ENCODE data around the gene CERS6.
"Not testable (repeated sequence)": the region's sequence is repeated elsewhere in the genome, so short reads cannot be mapped to it uniquely, and the experiment has no call there.

The CERS6 gene

DNA sequence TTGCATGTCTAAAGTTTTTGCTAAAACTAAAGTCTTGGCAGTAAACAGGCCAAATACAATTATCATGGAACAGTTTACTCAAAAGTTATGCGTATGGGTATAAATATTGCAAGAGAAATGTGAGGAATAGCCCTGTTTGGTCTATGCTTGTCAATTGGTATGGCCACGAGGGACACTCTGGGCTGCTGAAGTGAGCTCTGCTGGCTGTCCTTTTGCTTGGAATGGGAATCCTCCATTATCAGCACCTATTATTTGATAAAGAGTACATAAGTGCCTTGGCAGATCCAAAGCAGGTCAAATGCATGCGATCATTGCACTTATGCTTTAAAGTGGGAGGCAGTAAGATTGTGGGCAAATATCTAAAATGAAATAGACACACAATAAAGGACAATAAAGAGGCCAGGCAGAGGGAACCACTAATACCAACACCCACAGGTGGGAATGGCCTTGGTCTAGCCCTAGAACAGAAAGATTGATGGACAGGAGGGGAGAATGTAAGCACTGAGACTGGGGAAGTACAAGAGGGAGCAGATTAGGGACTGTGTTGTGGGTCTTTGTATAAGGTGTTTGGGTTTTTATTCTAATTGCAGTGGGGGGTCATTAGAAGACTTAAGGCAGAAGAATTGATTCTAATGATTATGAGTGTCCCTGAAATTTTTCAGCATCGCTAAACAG lies 286.3 kb downstream of the CERS6 start:
- DNase-seq = no peak

DNA sequence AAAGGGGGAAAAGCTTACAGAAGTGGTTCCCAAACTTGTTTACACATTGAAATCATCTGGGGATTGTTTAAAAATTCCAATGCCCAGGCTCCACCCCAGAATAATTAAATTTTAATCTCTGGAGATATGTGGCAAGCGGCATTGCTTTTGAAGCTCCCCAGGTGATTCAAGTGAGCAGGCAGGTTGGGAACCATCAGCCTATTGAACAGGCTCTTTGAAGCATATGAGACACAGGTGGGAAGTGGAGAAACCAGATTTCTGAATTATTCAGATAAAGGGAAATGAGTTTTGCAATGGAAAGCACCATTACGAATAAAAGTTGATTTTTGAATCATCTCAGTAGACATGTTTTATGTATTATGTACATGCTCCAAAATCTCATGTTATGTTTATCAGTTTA lies 288.8 kb downstream of the CERS6 start:
- DNase-seq = no peak

DNA sequence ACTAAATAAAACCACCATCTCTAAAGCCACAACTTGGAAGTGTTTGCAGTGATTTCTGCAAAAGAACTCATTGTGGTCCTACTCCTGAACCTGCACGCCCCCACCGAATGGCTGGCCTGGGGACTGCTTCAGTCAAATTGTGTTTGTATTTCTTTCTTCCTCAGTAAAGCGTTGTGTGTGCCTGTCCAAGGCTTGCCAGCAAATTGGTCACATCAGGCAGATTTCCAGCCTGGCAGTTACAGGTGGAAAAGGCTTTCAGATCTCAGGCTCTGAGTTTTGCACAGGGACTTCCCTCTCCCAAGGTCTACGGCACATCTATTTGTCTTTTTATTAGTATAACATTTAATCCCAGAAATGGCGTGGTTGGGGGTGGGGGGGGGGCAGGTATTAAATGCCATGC lies 292.4 kb downstream of the CERS6 start:
- DNase-seq = no peak

DNA sequence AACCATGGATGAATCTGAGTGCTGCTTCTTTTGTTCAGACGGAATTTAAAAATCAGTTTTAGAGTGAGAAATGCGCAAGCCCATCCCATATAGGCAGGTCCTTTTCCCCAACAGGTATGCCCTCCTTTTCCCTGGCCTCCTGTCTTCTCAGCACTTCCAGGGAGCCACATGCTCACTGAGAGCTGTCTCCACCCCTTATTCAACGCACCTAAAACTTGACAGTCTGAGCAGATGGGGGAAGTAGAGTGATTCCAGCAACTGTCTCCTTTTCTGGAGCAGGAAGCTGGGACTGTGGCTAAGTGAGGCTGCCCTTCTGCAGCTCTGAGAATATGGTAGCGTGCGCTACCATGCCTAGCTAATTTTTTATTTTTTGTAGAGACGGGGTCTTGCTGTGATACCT lies 293.2 kb downstream of the CERS6 start:
- DNase-seq = no peak

DNA sequence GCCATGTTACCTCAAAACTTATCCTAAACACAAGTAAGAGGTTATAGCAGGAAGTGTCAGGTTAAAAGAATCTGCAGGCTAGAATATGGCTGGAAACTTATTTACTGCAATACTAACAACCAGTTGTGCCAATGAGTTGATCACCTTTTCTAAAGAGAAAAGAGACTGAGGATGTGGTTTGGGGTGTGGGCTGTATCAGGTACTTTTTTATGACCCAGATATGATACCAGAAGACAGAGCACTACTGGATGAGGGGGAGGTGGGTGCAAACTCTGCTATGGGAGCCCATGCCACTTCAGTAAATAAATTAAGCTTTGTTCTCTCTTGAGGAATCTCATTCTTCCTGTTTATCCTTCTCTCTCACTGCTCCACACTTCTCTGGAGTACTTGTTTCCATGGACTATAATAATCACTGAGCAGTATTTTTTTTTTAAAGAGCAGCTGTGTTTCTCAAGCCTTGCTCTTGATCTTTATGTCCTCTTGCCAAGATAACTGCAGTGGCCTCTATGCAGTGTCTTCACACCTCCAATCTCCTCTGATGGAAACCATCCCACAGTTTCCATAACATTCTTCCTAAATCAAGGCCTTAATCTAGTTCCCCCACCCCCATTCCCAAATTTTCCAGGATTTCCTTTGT lies 295.1 kb downstream of the CERS6 start:
- no peak for DNase-seq

DNA sequence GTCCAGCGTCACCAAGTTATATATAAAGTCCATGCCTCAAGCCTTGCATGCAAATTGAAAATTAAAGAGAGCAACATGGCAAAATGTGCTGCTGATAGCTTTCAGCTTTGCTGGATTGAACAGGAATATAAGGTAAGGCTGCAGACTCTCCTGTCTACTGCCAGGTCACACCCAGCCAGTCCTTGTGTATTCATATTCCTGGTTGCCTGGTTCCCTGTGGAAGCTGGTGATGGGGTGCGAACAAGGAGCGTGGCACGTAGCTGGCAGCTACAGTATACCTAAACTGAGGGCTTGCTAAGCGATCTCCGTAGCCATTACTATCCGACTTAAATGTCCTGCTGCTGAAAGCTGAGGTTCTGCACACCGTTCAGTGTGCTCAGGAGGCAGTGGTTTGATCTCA lies 296.3 kb downstream of the CERS6 start:
- DNase-seq = no peak

DNA sequence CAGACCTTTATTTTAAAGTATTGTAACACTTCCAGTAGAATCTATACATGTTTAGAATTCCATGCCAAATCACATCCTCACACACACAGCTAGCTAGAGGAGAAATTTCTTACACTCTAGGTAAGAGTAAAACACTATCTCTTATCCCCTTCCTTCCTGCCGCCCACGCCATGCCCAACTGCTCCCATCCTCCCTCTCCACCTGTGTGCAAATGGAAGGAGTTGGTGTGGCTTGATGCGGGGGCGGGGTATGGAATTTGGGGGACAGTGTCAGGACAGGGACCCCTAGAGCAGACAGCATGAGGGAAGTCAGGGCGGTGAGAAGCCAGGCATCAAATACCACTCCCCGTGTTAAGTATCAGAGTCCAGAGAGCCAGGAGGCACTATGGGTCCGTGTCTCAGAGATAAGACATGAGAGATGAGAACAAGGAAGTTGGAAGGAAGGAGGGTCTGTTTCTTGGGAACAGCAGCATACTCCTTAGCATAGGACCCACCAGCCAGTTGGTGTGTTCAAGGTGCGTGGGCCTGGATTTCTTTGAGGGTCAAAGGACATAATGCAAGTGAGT lies 297.8 kb downstream of the CERS6 start:
- DNase-seq = no peak

DNA sequence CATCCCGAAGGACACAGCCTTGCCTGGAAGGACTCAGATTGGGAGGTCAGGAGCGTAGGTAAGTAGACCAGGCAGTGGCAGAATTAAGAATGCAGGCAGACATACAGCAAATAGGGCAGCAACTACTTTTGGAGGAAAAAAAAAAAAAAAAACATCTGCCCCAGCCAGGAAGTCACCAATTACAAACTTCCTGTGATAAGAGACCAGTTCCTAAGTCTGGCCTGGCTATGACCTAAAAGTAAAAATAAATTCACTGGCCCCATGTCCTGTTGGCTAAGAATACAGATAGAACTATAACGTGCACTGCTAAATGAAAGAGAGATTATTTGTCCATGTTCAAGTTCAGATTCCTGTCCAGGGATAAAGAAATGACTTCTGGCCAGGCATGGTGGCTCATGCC lies 301.2 kb downstream of the CERS6 start:
- DNase-seq = no peak

DNA sequence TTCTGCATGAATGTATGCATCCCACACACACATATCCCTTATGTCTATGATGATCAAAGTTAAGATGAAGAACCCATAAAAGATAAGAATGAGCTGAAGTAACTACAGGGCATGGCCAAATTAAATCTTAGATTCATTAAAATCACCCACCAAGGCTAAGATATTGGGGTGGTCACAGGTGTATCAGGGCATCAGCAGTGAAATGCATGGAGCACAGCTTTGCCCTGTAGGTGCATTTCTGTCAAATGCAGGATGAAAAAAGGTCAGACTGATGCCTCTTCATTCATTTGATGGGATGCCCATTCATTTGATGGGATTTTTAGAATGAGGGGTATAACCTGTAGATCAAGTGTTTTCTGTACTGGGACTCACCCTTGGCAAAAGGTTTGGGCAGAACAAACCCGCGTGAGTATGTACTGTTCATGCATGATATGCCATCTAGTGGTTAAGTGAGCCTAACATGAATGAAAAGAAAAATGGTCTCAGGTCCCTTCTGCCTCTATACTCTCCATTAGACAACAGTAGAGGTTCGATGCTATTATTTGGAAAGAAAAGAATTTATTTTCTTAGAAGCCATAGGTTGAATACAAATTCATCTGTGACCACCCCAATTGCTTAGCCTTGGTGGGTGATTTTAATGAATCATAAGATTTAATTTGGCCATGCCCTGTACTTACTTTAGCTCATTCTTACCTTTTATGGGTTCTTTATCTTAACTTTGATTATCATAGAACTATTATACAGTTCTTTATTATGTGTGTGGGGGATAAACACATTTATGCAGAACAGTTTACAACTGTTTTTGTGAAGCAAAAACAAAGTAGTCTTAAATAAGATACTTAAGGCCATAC lies 303.1 kb downstream of the CERS6 start:
- no peak for DNase-seq

DNA sequence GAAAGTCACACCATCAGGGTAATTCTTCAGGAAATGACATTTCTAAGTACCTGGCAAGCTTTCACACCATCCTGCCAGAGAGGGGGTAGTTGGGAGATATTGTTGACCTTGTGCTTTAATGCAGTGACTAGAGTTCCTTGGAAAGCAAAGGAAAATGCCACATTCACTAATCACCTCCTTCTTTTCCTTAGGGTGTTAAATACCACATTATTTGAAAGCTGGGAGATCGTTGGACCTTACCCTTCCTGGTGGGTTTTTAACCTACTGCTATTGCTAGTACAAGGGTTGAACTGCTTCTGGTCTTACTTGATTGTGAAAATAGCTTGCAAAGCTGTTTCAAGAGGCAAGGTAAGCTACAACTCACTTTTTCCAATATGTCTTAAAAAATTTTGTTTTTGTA lies 309.3 kb downstream of the CERS6 start:
- DNase-seq = no peak

DNA sequence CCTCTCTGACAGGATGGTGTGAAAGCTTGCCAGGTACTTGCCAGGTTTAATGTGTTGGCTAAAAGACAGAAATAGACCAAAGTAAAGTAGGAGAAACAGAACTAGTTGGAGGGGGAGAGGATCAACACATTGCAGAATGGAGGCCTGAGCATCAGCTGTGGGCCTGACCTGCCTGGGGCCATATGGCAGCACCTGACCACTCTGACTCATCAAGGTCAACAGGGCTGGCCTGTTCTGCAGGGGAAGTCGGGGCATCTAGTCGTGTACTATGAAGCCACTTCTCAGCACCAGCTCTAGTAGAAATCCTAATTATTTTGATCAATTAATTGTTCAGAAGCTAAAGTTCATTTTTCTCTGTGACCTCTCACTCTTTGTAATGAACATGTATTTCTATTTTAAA lies 310.5 kb downstream of the CERS6 start:
- DNase-seq = no peak

DNA sequence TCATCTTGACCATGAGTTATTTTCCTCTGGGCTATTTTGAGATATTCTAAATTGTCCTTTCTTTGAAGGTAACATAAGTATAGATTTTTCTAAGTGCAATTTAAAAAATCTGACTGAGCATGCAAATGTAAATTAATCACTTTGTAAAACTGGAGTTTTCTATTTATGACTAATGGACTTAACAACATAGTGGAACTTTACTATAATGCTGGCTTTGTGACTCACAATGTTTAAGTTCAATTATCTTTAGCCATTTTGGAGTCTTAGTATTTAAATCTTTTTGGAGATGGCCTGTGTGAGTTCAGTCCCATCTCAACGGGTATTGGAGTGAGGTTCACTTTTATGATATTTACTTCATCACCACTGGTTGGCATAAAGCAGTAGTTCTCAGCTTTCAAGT lies 311.2 kb downstream of the CERS6 start:
- DNase-seq = no peak

DNA sequence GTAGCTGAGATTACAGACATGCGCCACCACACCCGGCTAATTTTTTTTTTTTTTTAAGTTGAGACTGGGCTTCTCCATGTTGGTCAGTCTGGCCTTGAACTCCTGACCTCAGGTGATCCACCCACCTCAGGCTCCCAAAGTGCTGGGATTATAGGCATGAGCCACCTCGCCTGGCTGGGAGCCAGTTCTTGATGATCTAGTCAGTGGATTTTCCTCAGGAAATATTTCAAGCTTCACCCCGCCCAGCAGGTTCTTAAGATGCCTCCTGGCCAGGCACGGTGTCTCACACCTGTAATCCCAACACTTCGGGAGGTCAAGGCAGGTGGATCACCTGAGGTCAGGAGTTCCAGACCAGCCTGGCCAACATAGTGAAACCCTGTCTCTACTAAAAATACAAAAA lies 312.3 kb downstream of the CERS6 start:
- DNase-seq = not testable (repeated sequence)

DNA sequence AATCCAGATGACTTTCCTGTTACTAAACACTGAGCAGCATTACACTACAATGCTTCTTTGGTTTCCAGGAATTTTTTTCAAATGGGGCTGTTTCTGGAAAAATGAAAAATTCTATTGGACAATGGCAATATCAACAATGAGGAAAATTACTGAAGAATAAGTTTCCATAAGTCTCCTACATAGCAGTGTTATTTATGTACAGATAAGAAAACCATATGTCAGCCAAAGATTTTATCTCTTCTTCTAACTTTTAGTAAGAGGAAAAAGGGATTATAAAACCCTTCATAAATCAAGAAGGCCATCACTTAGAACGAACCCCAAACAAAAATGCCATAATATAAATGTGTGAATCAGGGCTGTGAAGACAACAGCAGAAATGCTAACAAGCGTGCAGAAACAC lies 314.7 kb downstream of the CERS6 start:
- DNase-seq = no peak

DNA sequence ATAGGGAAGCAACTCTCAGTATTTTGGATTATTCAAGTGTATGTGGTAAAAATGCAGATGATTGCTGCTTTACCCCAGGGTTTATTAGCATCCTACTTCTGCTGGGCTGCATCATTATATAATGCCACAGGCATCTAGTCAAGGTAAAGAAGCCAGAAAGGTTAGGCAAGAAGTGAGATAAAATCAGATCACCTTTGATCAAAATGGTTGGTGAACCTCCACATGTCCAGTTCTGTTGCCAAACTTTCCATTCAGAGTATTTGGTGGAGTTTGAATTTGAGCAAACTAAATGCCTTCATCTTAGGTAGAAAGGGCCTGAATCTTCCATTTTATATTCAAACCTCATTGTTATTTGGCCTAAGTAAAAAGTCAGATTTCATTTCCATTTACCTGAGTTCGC lies 316.6 kb downstream of the CERS6 start:
- no peak for DNase-seq

DNA sequence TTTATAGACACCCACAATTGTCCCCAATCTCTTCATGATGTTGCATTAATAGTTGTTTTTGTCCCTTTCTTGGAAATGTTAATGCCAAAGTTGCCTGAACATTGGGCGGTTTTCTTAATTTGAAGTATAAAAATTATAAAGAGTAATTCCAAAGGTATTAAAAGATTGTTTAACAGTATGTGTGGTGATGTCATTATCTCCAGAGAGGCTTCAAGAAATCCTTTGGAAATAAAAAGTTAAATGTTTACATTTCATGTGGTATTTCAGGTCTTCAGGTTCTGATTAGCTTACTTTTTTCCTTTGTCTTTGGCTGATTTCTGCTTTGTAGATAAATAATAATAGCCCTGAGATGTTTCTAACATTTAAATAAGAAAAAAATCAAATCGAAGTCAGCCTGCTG lies 317.1 kb downstream of the CERS6 start:
- no peak for DNase-seq

DNA sequence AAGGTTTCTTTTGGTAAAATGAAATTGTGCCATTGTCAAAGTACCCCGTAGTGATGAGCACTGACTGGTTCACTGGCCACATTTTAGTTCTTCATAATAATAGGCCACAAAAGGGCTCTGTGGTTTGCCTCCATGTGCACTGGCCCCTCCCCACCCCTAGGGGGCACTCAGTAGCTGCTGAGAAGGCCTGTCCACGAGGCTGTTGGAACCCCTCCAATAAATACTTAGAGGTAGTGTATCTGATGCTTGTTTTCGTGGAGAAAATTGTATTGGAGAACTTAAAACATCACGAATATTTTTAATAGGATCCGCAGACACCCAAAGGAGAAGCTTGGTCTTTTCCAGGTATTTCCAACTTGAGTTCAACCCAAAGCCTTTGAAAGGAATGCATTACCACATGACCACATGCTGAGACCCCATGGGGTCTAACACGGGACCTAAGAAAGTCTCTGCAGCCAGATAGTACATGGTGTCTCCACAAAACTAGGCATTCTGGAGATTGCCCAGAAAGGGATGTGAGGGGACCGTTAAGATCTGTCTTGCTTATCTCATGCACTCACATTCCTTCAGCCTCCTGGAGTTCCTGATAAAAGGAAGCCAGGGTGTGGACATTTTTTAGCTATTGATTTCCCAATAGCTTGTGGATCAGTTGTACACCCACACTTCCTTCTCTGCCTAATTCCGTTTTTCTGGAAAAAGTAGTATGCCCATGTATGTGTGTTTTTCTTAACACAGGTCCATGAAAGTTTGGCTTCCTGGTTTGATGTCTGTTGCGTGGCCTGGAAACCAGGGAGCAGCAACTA lies 317.8 kb downstream of the CERS6 start:
- DNase-seq = no peak

DNA sequence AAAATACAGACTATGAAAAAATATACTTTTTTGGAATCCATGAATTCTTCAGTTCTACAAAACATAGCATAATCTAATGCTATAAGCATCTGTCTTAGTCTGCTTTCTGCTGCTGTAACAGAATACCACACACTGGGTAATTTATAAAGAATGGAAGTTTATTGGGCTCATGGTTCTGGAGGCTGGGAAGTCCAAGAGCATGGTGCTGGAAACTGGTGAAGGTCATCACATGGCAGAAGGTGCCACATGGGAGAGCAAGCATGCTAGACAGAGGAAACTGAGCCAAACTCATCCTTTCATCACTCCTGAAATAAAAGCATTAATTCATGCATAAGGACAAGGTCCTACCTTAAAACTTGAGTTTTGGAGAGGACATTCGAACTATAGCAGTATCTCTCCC lies 319.8 kb downstream of the CERS6 start:
- DNase-seq = no peak

DNA sequence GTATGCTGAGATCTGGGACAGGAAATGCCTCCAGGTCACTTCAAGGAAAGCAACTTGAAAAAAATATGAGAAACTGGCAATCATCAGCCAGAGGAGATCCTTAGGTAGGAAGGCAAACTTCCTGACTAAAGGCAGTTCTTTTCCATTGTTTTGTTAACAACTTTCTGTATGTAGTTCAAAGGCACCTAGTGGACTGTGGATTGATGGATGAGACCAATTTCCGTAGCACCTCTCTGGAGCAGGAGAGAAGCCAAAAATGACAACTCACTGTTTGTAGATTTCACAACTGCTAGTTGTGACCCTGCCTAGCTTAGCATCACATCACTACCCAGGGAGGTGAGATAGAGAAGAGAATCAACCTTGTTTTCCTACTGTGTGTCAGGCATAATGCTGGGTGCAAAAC lies 324.6 kb downstream of the CERS6 start:
- DNase-seq = no peak

DNA sequence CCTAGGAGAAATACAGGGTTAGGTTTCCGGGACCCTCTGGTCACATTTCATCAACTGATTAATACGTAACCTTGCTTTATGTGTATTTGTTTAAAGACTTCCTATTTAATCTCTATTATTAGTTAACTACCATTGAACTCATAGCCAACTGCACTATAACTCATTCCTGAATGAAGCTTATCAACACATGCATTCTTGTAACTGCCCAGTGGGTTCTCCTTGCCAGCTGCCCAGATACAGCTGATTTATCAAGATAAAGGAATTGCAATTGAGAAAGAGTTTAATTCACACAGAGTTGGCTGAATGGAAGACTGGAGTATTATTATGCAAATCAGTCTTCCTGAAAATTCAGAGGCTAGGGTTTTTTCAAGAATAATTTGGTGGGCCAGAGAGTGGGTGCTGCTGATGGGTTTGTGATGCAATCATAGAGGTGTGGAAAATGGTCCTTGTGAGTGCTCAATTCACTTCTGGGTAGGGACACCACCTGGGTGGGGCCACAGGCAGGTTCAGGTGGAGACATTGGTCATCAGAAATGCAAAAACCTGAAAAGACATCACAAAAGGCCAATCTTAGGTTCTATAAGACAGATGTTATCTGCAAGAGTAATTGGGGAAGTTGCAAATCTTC lies 325.2 kb downstream of the CERS6 start:
- no peak for DNase-seq

DNA sequence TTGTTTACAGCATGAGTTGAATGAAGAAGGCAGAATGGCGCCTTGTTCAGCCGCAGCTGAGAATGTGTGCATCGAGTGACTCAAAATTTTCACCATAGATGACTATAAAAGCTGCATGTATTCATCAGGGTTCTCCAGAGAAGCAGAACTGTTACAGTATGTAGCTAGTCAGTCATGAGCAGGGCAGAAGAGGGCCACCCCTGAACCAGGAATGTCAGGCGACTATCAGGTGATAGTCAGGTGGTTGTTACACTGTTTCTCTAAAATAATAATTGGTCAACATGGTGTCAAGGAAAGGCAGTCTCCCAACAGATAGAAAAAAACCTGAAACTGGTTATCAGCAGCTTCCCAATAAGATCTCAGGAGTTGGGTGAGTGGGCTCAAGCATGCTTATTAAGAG lies 326.2 kb downstream of the CERS6 start:
- no peak for DNase-seq

DNA sequence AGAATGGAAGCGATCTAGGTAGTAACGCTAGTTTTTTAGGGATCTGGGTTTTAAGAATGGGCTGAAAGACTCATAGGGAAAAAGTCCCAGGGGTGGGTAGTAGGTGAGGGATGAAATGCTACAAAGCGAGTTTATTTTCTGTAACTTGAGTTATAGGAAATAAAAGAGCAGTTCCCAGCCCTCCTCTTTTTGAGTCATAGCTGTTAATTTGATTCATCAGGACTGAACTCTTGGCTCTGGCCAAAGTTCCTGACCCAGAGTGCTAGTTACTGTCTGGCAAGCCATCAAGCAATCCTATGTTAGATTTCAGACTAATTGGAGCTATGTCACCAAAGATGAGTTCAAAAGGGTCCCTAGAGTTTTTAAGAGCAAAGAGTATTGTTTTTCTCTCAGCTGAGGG lies 328.9 kb downstream of the CERS6 start:
- no peak for DNase-seq

Data from activated naive CD4-positive, alpha-beta T cell (primary cell).